GM23248 (cell line): Measurements from ENCODE around the gene SERPINH1.

Source experiments
- EZH2 ChIP-seq: fragments of 200-600 bp; sonication (generic); IDR thresholded peaks from 2 replicates; pipeline ENCODE4 v1.6.1; 2018; ENCODE audit warnings: antibody characterized with exemption, mild to moderate bottlenecking; ENCODE audit not compliant: insufficient read depth, poor library complexity, severe bottlenecking
- EZH2phosphoT487 ChIP-seq: fragments of 200-600 bp; sonication (generic); IDR thresholded peaks from 2 replicates; pipeline ENCODE4 v1.6.1; 2018; ENCODE audit warnings: antibody characterized with exemption, moderate library complexity, mild to moderate bottlenecking, low read depth; ENCODE audit not compliant: insufficient read depth

- TF ChIP-seq EZH2 (no peak), EZH2phosphoT487 (no peak)
Measured at GRCh38 chr11:75562048-75562835, at the start of gene SERPINH1.
